ENCODE data around the gene PSPC1.

PSPC1 gene

DNA sequence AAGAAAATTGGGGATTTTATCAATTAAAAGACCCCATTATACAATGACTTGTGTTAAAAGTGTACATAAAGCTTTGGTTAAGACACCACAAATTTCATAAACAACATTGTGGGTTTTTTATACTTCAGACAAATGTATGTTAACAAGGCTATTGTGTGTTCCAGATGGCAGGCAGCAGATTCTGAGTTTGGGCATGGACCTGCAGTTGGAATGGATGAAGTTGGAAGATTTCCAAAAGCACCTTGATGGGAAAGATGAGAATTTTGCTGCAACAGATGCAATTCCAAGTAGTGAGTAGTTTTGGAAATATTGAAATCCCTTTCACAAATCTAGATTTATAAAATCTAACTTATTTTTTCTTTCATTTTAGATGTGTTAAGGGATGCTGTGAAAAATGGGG lies 123.9 kb downstream of the PSPC1 start:
- no peaks in the 10 kb centered on the region for H3K9me3 ChIP-seq (ENCODE audit: control insufficient read depth, insufficient read depth, low read length)
- H3K4me3 ChIP-seq (ENCODE audit: low read length) = no peak overlapping the region
- DNase-seq (ENCODE audit: low read depth, low spot score) = no peak
- peaks cover 8% of the 10 kb centered on the region for H3K36me3 ChIP-seq (ENCODE audit: control insufficient read depth, insufficient read depth, low read length)
- no peaks in the 10 kb centered on the region for H3K27me3 ChIP-seq (ENCODE audit: control insufficient read depth, insufficient read depth, low read length)
- H3K27ac ChIP-seq (ENCODE audit: low read length) = no peak overlapping the region
- H3K4me1 ChIP-seq (ENCODE audit: control insufficient read depth, insufficient read depth, low read length) = no peaks in the 10 kb centered on the region

DNA sequence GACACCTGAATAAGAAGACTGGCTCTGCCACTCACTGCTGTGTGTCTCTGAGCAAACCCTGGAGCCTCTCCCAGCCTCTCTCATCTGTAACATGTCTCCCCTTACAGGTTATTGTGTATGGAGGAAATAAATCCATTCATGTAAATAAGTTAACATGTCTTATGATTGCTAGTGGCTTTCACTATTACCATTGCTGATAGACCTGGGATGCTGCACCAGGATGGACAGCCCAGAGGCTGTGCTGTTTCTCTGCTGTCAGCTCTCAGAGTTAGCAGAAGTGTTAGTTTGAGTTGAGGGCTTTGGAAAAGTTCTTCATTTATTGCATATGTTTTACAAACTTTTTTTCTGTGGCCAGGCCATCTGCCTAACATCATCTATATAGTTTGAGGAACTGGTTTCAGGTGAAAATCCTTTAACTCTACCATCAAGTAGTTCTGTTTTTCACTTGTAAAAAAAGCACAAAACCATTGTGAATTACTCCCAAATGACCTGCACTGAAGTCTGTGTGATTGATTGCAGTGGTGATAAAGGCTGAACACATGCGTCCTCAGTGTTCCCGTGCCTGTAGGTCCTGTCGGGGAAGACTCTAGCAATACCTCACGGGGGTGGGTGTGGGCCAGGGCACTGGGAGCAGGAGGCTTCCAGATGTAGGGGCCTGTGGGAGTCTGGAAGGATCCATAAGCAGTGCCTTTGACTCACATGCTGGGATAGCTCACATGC lies 124.7 kb downstream of the PSPC1 start:
- Histone ChIP-seq H3K4me1 (ENCODE audit: control insufficient read depth, insufficient read depth, low read length) (no peaks in the 10 kb centered on the region), H3K4me3 (ENCODE audit: low read length) (no peak overlapping the region), H3K27me3 (ENCODE audit: control insufficient read depth, insufficient read depth, low read length) (no peaks in the 10 kb centered on the region), H3K9me3 (ENCODE audit: control insufficient read depth, insufficient read depth, low read length) (no peaks in the 10 kb centered on the region), H3K36me3 (ENCODE audit: control insufficient read depth, insufficient read depth, low read length) (peaks cover under 1% of the 10 kb centered on the region; the same call in 1 of the 2 replicates), H3K27ac (ENCODE audit: low read length) (no peak overlapping the region)
- WGBS (ENCODE audit: insufficient coverage, insufficient read length) = no CpG with 5 or more reads among the region's 4 CpGs
- DNase-seq (ENCODE audit: low read depth, low spot score) = no peak

Measured in iPS DF 6.9 (cell line).